Endometrial microvascular endothelial cells (primary cell): ENCODE results near the gene BRINP2. TPM values are rescaled to one million over a fixed set of nuclear protein-coding genes. Genes with fewer than 3 reads are reported as not detected.

Experiments
- in situ Hi-C: cut with HindIII; loops from 2 replicates; pipeline ENCODE4 v1.10.0; 2017; ENCODE audit warnings: low sequenced_read_pairs, low pct_unique_long_range_greater_than_20kb; ENCODE audit errors: inconsistent ontology term
- total RNA-seq: library from RNA; depleted of rRNA; stranded (reverse); fragments of >200 nt; gene quantifications from one replicate; pipeline ENCODE4 v1.2.3, GENCODE V29; 2015; ENCODE audit errors: inconsistent ontology term

Gene BRINP2
- total RNA-seq, 1 donor from 2014 or later, result 0.09 TPM

DNA sequence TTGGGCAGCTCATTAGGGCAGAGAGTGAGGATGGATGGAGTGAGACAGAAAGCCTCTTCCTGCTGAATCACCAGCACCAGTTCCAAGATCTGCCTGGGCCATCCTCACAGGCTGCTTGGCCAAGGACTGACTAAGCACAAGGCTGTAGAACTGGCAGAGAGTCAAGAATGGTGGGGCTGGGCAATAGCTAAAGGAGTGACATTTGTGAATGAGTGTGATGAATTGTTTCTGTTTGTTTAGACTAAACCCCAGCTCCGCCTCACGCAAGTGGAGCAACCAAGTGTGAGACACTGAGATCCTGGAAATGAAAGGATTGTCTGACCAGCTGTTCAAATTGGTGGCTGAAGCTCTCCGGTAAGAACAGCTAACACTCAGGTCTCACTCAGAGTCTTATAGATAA, 38.6 kb downstream of the BRINP2 start:
- in situ Hi-C loops, result no loop called here

DNA sequence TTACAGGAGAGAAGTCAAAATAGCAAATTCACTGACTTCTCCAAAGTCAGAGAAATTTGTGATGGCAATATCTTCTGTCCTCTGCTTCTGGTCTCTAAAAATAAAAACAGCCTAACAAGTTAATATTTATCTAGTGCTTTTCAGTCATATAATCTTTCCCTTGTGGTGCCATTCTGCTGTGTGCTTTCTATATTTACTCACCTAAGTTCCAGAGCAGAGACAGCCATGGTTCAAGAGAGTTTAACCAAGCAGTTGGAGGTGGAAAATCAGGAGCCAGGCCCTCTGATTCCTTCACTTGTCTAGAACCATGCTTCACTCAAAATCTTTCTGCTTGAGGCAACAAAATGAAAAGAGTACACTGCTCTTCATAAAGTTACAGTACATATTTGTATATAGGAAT, 39.3 kb downstream of the BRINP2 start:
- in situ Hi-C loops, result no loop called here

DNA sequence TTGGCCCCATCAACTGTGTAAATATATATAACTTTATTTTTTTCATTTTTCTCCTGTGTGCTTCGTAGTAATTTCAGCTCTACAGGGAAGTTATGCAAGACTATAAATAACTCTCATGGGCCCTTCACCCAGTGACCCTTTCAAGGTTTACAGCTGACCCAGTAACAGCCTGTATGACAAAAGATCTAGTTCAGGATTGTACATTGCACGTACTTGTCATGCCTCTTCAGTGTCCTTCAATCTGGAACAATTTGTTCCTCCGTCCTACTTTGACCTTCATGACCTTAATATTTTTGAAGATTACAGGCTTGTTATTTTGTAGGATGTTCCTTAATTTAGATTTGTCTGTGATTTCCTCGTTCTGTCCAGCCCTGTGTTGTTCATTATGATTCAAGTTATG, 40.5 kb downstream of the BRINP2 start:
- in situ Hi-C loops, result no loop called here

DNA sequence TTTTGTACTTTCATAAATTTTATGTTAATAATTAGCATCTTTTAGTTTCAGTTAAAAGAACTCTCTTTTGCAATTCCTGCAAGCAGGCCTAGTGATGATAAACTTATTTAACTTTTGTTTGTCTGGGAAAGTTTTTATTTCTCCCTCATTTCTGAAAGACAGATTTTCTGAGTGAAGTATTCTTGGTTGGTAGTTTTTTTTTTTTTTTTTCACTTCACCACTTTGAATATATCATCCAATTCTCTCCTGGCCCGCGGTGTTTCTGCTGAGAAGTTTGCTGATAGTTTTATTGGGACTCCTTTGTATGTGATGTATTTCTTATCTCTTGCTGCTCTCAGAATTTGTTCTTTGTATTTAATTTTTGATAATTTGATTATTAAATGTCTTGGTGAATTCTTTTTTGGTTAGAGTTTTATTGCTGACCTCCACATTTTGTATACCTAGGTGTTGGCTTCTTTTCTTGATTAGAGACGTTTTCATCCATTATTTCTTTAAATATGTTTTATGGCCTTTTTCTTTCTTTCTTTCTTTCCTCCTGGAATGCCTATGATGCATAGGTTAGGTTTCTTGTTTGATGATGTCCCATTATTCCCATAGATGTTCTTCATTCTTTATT, 45.9 kb downstream of the BRINP2 start:
- in situ Hi-C loops, result no loop called here

DNA sequence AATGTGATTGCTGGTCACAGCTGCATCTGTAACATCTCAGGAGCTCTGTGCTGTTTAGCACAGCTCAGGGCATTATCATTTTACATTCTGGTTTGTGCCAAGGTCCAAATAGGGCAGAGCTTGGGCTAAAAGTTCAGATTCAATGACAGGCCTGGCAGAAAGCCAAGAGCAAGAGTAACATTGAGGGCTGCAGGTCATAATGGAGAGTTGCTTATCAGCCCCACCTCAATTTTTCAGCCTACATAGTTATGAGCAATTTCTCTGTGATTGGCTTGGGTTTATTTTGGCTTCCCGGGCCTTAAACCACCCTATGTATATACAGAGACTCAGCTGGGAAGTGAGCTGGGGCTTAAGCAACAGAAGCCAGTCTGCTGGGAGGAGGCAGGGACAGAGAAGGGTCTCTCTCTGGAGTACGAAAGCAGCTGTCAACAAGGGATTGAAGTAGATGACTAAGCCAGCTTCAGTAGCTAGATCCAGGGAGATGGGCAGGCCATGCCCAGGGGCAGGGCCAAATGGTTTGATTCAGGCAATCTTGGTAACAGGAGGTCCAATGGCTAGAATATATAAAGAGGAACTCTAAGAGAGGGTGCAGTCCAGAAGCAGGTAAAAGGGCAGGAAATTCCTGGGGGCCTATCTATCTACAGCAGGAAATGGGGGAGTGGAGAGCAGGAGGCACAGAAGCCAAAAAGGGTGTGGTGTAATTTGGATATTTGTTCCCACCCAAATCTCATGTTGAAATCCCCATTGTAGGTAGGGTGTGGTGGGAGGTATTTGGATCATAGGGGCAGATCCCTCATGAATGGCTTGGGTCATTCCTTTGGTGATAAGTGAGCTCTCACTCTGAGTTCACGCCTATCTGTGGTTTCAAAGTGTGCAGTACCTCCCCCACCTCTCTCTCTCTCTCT, 49.0 kb downstream of the BRINP2 start:
- in situ Hi-C loops, result no loop called here

DNA sequence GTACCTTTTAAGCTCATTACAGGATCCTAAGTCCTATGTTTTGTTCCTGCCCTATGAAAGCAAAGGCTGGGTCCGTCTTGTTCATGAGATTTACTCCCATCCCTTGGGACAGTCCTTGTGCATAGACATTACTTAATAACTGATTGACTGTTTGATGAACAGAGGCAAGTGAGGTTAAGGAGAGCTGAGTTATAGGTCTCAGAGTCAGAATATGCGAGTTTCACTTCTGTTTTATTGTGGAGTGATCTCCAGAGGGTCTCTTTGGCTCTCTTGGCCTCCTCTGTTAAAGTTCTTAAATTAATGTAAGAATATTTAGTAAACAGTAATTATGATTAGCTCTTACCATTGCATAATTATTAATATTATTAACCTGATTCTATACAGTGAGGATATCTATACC, 52.6 kb downstream of the BRINP2 start:
- in situ Hi-C loops, result no loop called here

DNA sequence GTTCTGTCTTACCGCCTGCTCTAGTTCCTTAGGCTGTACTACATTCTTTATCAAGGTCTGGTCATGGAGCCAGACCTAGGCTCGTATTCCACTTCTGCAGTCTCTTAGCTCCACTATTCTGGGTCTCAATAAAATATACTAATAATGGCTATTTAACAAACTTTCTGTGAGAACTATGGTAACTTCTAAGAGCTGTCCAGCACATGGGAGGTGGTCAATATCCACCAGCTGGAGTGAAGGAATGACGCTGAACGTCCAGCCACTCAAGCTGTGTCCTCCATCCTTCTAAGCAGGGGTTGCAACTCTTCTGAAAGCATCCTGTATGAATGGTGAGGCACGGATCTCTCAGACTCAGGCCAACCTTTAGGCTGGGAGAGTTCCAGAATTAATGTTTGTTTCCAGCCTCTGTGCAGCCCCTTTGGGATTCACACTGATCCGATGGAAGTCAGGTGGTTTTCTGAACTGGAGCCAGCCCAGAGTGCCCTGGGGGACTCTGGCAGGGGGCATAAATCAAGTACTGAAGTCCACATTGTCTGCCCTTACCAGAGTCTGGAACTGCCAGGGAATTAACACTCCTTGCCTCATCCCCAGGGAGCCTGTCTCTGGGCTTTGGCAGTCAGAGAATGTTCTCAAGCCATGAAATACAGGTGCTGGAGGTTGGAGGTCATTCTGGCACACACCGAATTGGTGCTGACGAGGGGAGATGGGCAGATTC, 57.4 kb downstream of the BRINP2 start:
- in situ Hi-C loops, result no loop called here

DNA sequence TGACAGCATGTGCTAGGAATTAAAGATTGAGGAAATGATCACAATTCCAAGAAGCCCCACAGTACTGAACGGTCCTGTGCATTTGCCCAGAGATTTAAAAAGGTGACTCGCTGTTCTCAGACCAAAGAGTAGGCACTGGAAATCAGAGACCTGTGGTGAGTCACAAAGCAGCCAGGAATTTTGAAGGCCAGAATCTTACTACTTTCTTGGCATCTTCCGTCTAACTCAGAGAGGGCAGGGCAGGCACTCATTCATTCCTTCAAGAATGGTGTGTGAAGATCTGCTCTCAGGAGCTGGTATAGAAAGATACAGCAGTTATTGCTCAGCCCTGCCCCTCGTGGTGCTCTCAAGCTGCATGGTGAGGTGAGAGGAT, 57.9 kb downstream of the BRINP2 start:
- in situ Hi-C loops, result no loop called here

DNA sequence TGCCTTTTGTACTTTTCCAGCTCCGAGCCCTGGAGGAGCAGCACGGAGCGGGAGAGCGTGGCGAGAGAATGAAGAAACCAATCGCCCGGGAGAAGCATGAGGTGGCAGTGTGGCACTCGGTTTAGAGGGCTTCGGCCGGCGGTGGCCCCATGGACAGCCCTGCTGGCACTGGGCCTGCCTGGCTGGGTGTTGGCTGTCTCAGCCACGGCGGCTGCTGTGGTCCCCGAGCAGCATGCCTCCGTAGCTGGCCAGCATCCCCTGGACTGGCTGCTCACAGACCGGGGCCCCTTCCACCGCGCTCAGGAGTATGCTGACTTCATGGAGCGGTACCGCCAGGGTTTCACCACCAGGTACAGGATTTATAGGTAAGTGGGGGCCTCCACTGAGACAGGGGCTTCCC, 59.0 kb downstream of the BRINP2 start:
- in situ Hi-C loops, result no loop called here

DNA sequence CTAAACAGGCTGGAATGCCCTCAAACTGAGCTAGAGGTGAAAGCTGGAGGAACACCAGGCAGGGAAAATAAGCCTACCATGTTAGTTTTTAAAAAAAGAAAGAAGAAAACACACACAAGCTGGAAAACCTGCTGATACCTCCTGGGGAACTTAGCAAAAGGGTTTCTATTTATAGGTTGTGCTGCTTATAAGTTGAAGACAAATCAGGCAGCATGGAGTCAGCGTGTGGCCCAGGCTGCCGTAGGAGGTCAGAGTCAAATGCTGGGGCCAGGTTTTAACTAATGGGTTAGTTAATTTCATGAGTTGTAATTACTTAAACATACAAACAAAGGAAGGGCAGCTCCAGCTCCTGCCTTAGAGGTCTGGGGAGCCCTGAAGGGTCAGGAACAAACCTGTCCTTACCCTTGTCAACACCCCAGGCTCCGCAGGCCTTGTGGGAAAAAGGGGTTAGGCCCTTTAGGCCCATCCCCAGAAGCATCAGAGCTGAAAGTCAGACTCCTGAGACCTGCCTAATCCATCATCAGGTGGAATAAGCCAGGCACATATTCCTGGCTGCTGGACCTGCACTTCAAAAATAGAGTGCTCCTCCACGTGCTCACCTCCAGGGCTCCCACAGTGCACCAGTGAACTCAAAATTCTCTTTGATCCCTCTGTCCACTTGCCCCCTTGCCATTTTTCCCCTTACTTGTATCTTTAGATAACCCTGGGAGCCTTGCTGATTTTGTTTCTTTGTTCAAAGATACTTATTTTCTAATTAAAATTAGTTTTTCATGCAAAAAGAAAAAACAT, 59.7 kb downstream of the BRINP2 start:
- in situ Hi-C loops, result no loop called here

DNA sequence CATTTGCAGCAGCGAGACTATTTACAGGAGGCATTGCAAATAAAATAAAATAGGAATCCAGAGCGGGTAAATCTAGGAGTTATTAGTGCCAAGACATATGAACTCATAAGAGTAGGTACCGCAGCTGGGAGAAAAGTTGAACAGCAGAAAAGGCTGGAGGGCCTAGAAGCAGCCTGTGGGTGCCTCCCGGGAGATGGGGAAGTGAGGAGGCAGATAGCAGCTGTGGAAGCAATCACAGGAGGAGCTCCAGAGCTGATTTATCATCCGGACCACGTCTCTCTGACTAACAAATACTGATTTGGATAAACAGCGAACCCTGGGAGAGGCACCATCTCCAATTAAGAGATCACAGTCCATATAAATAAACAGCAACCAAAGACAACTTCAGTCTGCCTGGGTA, 64.6 kb downstream of the BRINP2 start:
- in situ Hi-C loops, result no loop called here

DNA sequence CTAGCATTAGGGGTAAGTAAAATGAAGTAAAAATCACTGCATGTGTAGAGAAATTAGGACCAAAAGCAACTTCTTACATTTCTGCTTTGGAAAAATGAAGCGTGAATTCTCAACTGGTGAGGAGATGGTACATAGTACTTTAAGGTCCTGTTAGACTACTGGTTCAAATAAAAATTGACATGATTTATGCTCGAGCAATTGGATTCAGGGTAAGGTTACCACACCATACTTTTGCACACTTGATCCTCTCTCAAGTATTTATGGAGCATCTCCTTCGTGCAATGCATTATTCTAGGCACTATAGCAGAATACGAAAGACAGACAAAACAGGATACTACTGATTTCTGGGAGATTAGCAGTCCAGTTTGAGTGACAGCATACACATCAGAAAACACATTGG, 66.2 kb downstream of the BRINP2 start:
- in situ Hi-C loops, result no loop called here

DNA sequence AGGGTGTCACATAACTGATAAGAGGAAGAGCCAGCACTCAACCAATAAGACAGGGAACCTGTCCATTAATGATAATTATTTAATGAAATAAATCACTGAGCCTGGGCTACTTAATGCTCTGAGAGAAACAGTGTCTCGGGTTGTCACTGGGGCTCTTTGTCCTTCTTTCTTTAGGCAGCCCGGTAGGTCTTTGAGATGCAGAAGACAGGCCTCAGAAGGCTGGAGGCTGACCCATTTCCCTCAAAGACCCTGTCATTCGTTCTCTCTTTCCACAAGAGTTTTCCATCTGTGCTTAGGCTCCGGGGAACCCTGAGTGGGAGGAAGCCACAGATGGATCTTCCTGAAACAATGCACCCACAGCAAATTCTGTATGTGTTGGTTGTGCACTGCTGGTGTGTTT, 68.2 kb downstream of the BRINP2 start:
- in situ Hi-C loops, result no loop called here

DNA sequence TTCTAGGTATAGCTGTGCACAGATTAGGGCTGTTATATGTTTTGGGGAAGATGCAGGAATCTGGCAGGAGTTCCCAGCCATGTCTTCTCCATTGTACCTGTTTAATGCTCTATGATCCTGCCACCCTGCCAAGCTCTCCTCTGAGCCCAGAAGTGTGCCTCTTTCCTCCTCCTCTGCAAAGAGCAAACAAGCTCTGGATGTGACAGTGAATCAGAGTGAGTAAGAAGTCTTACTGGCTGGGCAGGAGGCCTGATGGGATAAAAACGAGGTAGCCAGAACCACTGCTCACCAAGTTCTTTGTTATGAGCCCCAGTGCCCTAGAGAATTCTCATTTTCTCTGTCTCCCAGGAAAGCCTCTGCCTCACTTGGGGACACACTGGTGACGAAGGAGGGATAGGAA, 69.0 kb downstream of the BRINP2 start:
- in situ Hi-C loops, result no loop called here

DNA sequence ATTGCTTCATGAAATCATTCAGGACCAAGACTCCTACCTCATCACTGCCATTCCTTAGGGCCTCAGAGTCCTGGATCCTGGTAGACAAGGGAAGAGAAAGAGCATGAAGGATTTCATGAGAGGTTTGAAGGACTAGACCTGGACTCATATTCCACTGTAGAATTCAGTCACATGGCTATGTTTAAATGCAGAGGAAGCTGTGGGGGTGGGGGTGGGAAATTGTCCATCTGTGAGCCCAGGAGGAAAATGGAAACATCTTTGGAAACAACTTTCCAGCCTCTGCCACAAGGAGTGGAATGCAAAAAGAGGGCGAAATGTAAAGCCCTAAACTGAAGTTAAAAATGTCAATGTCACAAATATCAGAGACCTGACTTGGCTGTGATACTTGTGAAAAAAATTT, 73.0 kb downstream of the BRINP2 start:
- in situ Hi-C loops, result no loop called here

DNA sequence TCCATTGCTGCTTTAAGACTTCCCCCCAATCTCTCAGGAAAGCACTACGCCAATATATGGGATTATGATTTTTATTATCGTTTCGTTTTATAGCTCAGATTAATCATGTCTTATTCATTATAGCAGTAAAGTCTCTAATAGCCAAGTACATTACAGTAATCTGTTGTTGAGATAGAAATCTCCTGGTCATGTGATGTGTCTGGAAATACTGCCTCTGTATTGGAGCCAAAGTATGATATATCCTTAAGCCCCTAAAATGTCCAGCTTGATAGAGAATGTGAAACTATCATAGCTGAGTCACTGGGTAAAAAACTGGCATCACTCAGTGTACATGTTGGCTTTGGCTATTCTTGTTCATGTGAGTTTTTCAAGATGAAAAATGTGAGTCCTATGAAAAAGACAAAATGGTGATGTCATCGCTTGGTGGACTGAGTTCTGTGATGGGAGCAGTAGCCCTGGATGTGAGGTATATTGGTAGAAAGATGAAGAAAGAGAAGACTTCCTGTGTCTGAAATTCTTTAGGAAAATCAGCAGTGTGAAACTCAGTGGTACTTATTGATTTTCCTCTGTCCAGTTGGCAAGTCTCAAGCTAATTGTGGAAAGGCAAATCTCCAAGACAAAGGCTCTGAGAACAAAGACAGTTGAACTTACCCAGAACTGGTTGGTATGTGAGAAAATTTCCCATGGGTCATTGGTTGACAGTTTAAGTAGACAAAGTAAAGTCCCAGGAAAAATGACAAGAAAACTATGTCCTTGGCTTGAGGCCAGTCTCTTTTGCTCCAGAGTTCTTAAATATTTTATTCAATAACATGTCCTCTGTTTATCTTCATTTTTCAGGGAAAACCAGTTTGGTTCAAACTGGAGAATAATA, 76.2 kb downstream of the BRINP2 start:
- in situ Hi-C loops, result no loop called here

DNA sequence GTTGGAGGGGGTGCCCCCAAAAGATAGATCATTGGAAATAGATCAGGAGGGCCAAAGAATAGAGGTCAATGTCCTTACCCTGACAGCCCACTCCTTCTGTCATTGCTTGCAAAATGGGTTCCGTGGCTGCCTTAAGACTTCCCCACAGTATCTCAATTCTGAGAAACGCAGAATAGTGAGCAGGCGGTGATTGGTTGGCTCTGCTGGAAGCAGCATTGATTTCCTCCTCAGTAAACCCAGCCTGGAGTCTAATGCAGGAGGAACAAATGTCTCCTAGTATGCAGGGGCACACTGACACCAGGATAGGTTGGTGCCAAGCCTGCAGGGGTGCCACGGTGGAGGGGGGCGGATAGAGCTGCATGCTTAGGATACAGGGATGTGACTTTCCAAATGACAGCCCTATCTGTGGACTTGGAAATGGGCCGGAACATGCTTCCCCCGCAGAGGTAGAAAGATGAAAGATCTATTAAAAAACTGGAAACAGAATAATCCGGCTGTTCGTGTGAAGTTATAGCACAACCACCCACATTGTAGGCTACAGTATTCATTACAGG, 76.9 kb downstream of the BRINP2 start:
- in situ Hi-C loops, result no loop called here

DNA sequence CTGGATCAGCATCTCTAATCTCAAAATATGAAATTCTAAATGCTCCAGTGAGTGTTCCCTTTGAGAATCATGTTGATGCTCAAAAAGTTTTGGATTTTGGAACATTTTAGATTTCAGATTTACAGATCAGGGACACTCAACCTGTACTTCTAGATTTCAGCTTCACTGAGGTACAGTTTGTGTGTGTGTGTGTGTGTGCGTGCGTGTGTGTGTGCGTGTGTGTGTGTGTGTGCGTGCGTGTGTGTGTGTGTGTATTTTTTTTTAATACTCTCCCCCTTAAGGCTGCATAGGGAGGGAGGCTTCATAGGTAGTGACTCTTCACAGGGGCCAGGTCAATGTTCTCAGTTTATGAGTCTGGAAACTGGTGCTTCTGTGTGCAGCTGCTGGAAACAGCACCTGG, 77.5 kb downstream of the BRINP2 start:
- in situ Hi-C loops, result no loop called here
